Esophagus muscularis mucosa (tissue), 3 donors: ENCODE data around the gene KBTBD4.

ENCODE experiments used
- POLR2AphosphoS5 ChIP-seq, 2 donors: sonication (generic); formaldehyde crosslinking; IDR thresholded peaks; one replicate each; pipeline ENCODE4 v1.6.1; 2017; ENCODE audit warnings: antibody characterized with exemption in 2 of 2
- TF ChIP-seq, protein P1 (sequence below), 3 experiments: fragments of 200-600 bp in 2 of 3; fragments of 450-650 bp in 1 of 3; sonication (generic) in 2 of 3; IDR thresholded peaks; one replicate each; pipeline ENCODE4 v1.5.1; 2017 to 2019; ENCODE audit warnings: antibody characterized with exemption in 3 of 3, mild to moderate bottlenecking in 2 of 3, moderate library complexity in 1 of 3

DNA sequence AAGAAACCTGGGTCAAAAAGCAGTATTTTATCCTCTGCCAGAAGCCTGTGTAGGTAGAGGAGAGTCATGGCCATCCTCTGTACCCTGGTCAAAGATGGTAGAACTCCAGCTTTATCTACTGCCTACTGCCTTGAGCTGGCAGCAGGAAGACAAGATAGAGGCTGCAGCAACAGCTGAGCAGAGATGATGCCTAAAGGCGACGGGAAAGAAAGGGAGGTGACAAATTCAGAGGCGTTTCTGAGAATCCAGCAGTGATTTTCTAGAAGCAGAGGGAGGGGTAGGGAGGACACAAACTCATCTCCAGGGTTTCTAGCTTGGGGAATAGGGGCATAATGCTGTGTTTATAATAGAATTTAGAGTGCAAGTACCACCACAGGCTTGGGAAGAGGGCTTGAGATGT lies 30.9 kb upstream of the KBTBD4 start:
- no peak for TF ChIP-seq POLR2AphosphoS5 (IDR thresholded peaks at IDR 0.05)
- TF ChIP-seq, protein P1, sequence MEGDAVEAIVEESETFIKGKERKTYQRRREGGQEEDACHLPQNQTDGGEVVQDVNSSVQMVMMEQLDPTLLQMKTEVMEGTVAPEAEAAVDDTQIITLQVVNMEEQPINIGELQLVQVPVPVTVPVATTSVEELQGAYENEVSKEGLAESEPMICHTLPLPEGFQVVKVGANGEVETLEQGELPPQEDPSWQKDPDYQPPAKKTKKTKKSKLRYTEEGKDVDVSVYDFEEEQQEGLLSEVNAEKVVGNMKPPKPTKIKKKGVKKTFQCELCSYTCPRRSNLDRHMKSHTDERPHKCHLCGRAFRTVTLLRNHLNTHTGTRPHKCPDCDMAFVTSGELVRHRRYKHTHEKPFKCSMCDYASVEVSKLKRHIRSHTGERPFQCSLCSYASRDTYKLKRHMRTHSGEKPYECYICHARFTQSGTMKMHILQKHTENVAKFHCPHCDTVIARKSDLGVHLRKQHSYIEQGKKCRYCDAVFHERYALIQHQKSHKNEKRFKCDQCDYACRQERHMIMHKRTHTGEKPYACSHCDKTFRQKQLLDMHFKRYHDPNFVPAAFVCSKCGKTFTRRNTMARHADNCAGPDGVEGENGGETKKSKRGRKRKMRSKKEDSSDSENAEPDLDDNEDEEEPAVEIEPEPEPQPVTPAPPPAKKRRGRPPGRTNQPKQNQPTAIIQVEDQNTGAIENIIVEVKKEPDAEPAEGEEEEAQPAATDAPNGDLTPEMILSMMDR (IDR thresholded peaks at IDR 0.05): no peak
